ENCODE data around the gene BRME1.

GRCh38 chr19:13899912-13900584 lies 5.9 kb downstream of the BRME1 start:
- TF ChIP-seq CTCF (IDR thresholded peaks at IDR 0.05 in 2 of 3, conservative IDR thresholded peaks at IDR 0.05 in 1 of 3; ENCODE audit: borderline replicate concordance in 1 of 3, insufficient read depth in 1 of 3, low read depth in 2 of 3, low read length in 2 of 3): no peak
- TF ChIP-seq ELF1 (IDR thresholded peaks at IDR 0.05; ENCODE audit: borderline replicate concordance, low read depth): no peak
- TF ChIP-seq POLR2A (IDR thresholded peaks at IDR 0.05; ENCODE audit: borderline replicate concordance, extremely low read depth, insufficient read depth, insufficient read length): no peak
- TF ChIP-seq ZNF274 (IDR thresholded peaks at IDR 0.05; ENCODE audit: low read depth, low read length): no peak
- no peak for TF ChIP-seq CBX3 (IDR thresholded peaks at IDR 0.05; ENCODE audit: low read depth)
- TF ChIP-seq MAX (IDR thresholded peaks at IDR 0.05): no peak
- TF ChIP-seq POLR2AphosphoS5 (IDR thresholded peaks at IDR 0.05; ENCODE audit: low read depth, low read length): no peak
- no peak for TF ChIP-seq RAD21 (IDR thresholded peaks at IDR 0.05; ENCODE audit: low read depth)
